Thyroid gland (tissue), 4 donors: Measurements from ENCODE around the gene ACOX1. TPM values are rescaled to one million over a fixed set of nuclear protein-coding genes. Genes with fewer than 3 reads are reported as not detected.

Source experiments
- DNase-seq, 2 donors: peaks; one replicate each; pipeline ENCODE4 v3.0.0-alpha.2; 2019
- H3K27ac ChIP-seq, 3 donors: fragments of 200-600 bp; sonication (generic); 1 replicate in 2 of 3; 2 replicates in 1 of 3; pipeline ENCODE4 v1.5.1; 2016 to 2019; ENCODE audit warnings: mild to moderate bottlenecking in 1 of 3, moderate library complexity in 1 of 3
- H3K27me3 ChIP-seq: fragments of 200-600 bp; sonication (generic); one replicate; pipeline ENCODE4 v1.5.1; 2019
- H3K36me3 ChIP-seq, 2 donors: fragments of 200-600 bp; sonication (generic); one replicate each; pipeline ENCODE4 v1.5.1; 2016 to 2019
- H3K4me1 ChIP-seq, 2 donors: fragments of 200-600 bp; sonication (generic); one replicate each; pipeline ENCODE4 v1.5.1; 2017 to 2019
- H3K4me3 ChIP-seq, 3 donors: fragments of 200-600 bp; sonication (generic); replicated peaks in 1 of 3; 1 replicate in 2 of 3; 2 replicates in 1 of 3; pipeline ENCODE4 v1.5.1; 2016; ENCODE audit warnings: mild to moderate bottlenecking in 1 of 3
- H3K9me3 ChIP-seq: fragments of 200-600 bp; sonication (generic); one replicate; pipeline ENCODE4 v1.5.1; 2017
- CTCF ChIP-seq, 6 experiments: fragments of 200-600 bp in 3 of 6; fragments of 450-650 bp in 3 of 6; sonication (generic) in 3 of 6; IDR thresholded peaks; one replicate each; pipeline ENCODE4 v1.5.1; 2016 to 2019; ENCODE audit warnings: antibody characterized with exemption in 6 of 6, mild to moderate bottlenecking in 2 of 6, inconsistent platforms in 1 of 6, moderate library complexity in 1 of 6
- POLR2A ChIP-seq, 2 donors: fragments of 450-650 bp; IDR thresholded peaks; one replicate each; pipeline ENCODE4 v1.6.1; 2017; ENCODE audit warnings: antibody characterized with exemption in 2 of 2, mild to moderate bottlenecking in 2 of 2, moderate library complexity in 1 of 2
- WGBS, 2 donors: methylation state at CpG; one replicate each; pipeline ENCODE4 v1.1.5; 2017; 5-methylcytosine and 5-hydroxymethylcytosine counted together
- intact Hi-C: fragments of 100-400 bp; cut with DNase I; formaldehyde crosslinking; loops from one replicate; pipeline ENCODE4 v1.15.1; 2023
- total RNA-seq, 4 donors: library from RNA; depleted of rRNA; stranded (reverse); fragments of >200 nt; gene quantifications; one replicate each; pipeline ENCODE4 v1.2.3, GENCODE V29; 2016

Gene ACOX1
- total RNA-seq, 4 donors from 2014 or later: 59.6 to 102 (median 75.5) TPM

- intact Hi-C loops: no loop called here
- H3K36me3 ChIP-seq: peaks cover 27 to 28% of the 10 kb centered on the region in 2 donors
- no peaks in the 10 kb centered on the region for H3K27me3 ChIP-seq
- no peaks in the 10 kb centered on the region for H3K9me3 ChIP-seq
- 26 to 29% methylated on average over 19 to 28 of the region's 28 CpGs for WGBS, 2 donors
- peak; percentile 41 to 42 for DNase-seq
- peaks cover 7 to 23% of the 10 kb centered on the region in 2 donors for H3K4me1 ChIP-seq
- peak overlapping the region; percentile 84 to 92 (median 84) for H3K27ac ChIP-seq
- H3K4me3 ChIP-seq: peak overlapping the region in 2 of 3 donors; percentile 22 to 56
- TF ChIP-seq POLR2A (IDR thresholded peaks at IDR 0.05) (no peak), CTCF (IDR thresholded peaks at IDR 0.05) (peak in 2 of 6 experiments; percentile 13 to 16)
Measured at GRCh38 chr17:75895370-75896155, 83.4 kb downstream of the ACOX1 start.

GRCh38 chr17:75894049-75894733 lies 84.8 kb downstream of the ACOX1 start:
- Histone ChIP-seq H3K27ac (peak overlapping the region in 1 of 3 donors; percentile 50), H3K27me3 (no peaks in the 10 kb centered on the region), H3K4me1 (peaks cover 7 to 23% of the 10 kb centered on the region in 2 donors), H3K4me3 (no peak overlapping the region), H3K9me3 (no peaks in the 10 kb centered on the region), H3K36me3 (peaks cover 16 to 18% of the 10 kb centered on the region in 2 donors)
- intact Hi-C loops: no loop called here
- no peak for TF ChIP-seq CTCF (IDR thresholded peaks at IDR 0.05)
- TF ChIP-seq POLR2A (IDR thresholded peaks at IDR 0.05): no peak
- DNase-seq: no peak
- 82 to 90% methylated on average over 22 of the region's 22 CpGs for WGBS, 2 donors

- Histone ChIP-seq H3K27me3 (no peaks in the 10 kb centered on the region), H3K27ac (no peak overlapping the region), H3K36me3 (peaks cover 9 to 14% of the 10 kb centered on the region in 2 donors), H3K4me3 (no peak overlapping the region), H3K9me3 (no peaks in the 10 kb centered on the region), H3K4me1 (peaks cover 7 to 23% of the 10 kb centered on the region in 2 donors)
- intact Hi-C loops: no loop called here
- DNase-seq: no peak
- TF ChIP-seq CTCF (IDR thresholded peaks at IDR 0.05): no peak
- TF ChIP-seq POLR2A (IDR thresholded peaks at IDR 0.05): no peak
- WGBS, 2 donors: 93 to 94% methylated on average over 18 of the region's 18 CpGs
Measured at GRCh38 chr17:75893305-75894048, 85.5 kb downstream of the ACOX1 start.

- no peaks in the 10 kb centered on the region for H3K27me3 ChIP-seq
- DNase-seq: no peak
- H3K27ac ChIP-seq: no peak overlapping the region
- no peak overlapping the region for H3K4me3 ChIP-seq
- 94 to 100% methylated on average over 3 to 7 of the region's 16 CpGs for WGBS, 2 donors
- H3K36me3 ChIP-seq: peaks cover 8 to 14% of the 10 kb centered on the region in 2 donors
- intact Hi-C loops: no loop called here
- H3K4me1 ChIP-seq: peaks cover 7 to 23% of the 10 kb centered on the region in 2 donors
- no peak for TF ChIP-seq POLR2A (IDR thresholded peaks at IDR 0.05)
- TF ChIP-seq CTCF (IDR thresholded peaks at IDR 0.05): no peak
- no peaks in the 10 kb centered on the region for H3K9me3 ChIP-seq
Measured at GRCh38 chr17:75892556-75893224, 86.3 kb downstream of the ACOX1 start.
